CD4-positive, CD25-positive, alpha-beta regulatory T cell (primary cell): Measurements from ENCODE around the gene MLKL. TPM values are rescaled to one million over a fixed set of nuclear protein-coding genes. Genes with fewer than 3 reads are reported as not detected.
"Not testable (repeated sequence)": the region's sequence is repeated elsewhere in the genome, so short reads cannot be mapped to it uniquely, and the experiment has no call there.

ENCODE experiments used
- ATAC-seq, 2 donors: fragments of 150-1000 bp; cut with Tn5 transposase; one replicate each; pipeline ENCODE4 v1.10.0; 2021; ENCODE audit warnings: low read depth in 2 of 2, moderate number of reproducible peaks in 2 of 2, moderate library complexity in 1 of 2
- DNase-seq, 3 donors: peaks; one replicate each; pipeline versions ENCODE4 v3.0.0 to v3.0.0-alpha.2; 2012 to 2022; ENCODE audit warnings: mixed read lengths in 1 of 3
- H3K27ac ChIP-seq: one replicate; pipeline ENCODE4 v1.7.0; 2013; ENCODE audit warnings: mild to moderate bottlenecking, low read length; ENCODE audit not compliant: insufficient read depth, poor library complexity, severe bottlenecking
- H3K27me3 ChIP-seq: one replicate; pipeline ENCODE4 v1.7.0; 2013; ENCODE audit warnings: low read length; ENCODE audit not compliant: control insufficient read depth, insufficient read depth
- H3K36me3 ChIP-seq: one replicate; pipeline ENCODE4 v1.7.0; 2013; ENCODE audit warnings: mild to moderate bottlenecking, low read length, moderate library complexity; ENCODE audit not compliant: control insufficient read depth, insufficient read depth
- H3K4me1 ChIP-seq: 2 replicates; pipeline ENCODE4 v1.7.0; 2013; ENCODE audit warnings: mild to moderate bottlenecking, low read length; ENCODE audit not compliant: insufficient read depth, control insufficient read depth, poor library complexity, severe bottlenecking
- H3K4me3 ChIP-seq: one replicate; pipeline ENCODE4 v1.7.0; 2013; ENCODE audit warnings: low read depth, mild to moderate bottlenecking, low read length, moderate library complexity
- H3K9me3 ChIP-seq, 2 experiments: 1 replicate in 1 of 2; 2 replicates in 1 of 2; pipeline ENCODE4 v1.7.0; 2013; ENCODE audit warnings: low read length in 2 of 2, mild to moderate bottlenecking in 1 of 2, moderate library complexity in 1 of 2; ENCODE audit not compliant: control insufficient read depth in 2 of 2
- H3K27ac Mint-ChIP-seq, 3 donors: one replicate each; pipeline ENCODE4 v1.8.0; 2020 to 2022; ENCODE audit warnings: mild to moderate bottlenecking in 3 of 3, mixed read lengths in 3 of 3, moderate library complexity in 2 of 3
- H3K27me3 Mint-ChIP-seq: one replicate; pipeline ENCODE4 v1.8.0; 2022; ENCODE audit warnings: mild to moderate bottlenecking, mixed read lengths
- H3K36me3 Mint-ChIP-seq: one replicate; pipeline ENCODE4 v1.8.0; 2020; ENCODE audit warnings: mixed read lengths
- H3K4me1 Mint-ChIP-seq, 4 donors: one replicate each; pipeline ENCODE4 v1.8.0; 2020 to 2022; ENCODE audit warnings: mixed read lengths in 4 of 4, mild to moderate bottlenecking in 1 of 4
- H3K4me3 Mint-ChIP-seq, 4 donors: one replicate each; pipeline ENCODE4 v1.8.0; 2020 to 2022; ENCODE audit warnings: mild to moderate bottlenecking in 4 of 4, mixed read lengths in 4 of 4, moderate library complexity in 3 of 4
- H3K9me3 Mint-ChIP-seq, 7 donors: one replicate each; pipeline ENCODE4 v1.8.0; 2020 to 2022; ENCODE audit warnings: mixed read lengths in 7 of 7, mild to moderate bottlenecking in 3 of 7, moderate library complexity in 2 of 7
- polyA plus RNA-seq, 4 donors: library from polyadenylated mRNA; unstranded; fragments of 300-500 nt; fragmentation: Illumina TruSeq; gene quantifications; one replicate each; pipeline ENCODE4 v1.2.3, GENCODE V29; 2021
- total RNA-seq: library from RNA; stranded (reverse); gene quantifications from one replicate; pipeline ENCODE4 v1.2.3, GENCODE V29; 2022

MLKL gene
- total and polyA plus RNA-seq, 5 donors from 2014 or later: 15.6 to 50.0 (median 21.3) TPM

DNA sequence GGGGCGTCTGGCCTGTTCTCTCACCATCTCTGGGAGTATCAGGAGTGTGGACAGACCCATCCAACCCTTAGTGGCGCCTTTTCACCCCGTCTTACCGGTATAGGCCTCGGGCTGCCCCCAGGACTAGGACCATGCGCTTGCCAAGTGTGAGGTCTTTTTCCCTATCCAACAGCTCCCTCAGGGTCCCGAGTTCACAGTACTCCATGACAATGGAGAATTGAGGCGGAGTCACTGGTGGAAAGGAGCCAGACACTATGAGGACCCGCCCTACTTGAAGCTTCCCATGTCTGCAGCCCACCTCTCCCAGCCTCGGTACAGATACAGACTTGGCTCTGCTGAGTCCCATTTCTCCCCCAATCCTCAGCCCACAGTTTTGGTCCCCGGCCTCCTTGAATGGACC, 18.1 kb downstream of the MLKL start:
- H3K36me3 ChIP-seq: peaks cover 84% of the 10 kb centered on the region
- H3K27me3 ChIP-seq: no peaks in the 10 kb centered on the region
- no peak overlapping the region for H3K4me3 ChIP-seq
- no peak overlapping the region for H3K4me3 Mint-ChIP-seq
- peaks cover 0 to 5% (median 2%) of the 10 kb centered on the region in 4 donors for H3K4me1 Mint-ChIP-seq
- ATAC-seq (no peak), DNase-seq (no peak)
- H3K27ac ChIP-seq: no peak overlapping the region
- H3K4me1 ChIP-seq: no peaks in the 10 kb centered on the region
- H3K27ac Mint-ChIP-seq: peak overlapping the region in 2 of 3 donors; percentile 41 to 66
- H3K9me3 ChIP-seq: no peaks in the 10 kb centered on the region
- no peaks in the 10 kb centered on the region for H3K27me3 Mint-ChIP-seq
- peaks cover 0 to 2% (median 0%) of the 10 kb centered on the region in 7 donors for H3K9me3 Mint-ChIP-seq
- peaks cover 28% of the 10 kb centered on the region for H3K36me3 Mint-ChIP-seq

DNA sequence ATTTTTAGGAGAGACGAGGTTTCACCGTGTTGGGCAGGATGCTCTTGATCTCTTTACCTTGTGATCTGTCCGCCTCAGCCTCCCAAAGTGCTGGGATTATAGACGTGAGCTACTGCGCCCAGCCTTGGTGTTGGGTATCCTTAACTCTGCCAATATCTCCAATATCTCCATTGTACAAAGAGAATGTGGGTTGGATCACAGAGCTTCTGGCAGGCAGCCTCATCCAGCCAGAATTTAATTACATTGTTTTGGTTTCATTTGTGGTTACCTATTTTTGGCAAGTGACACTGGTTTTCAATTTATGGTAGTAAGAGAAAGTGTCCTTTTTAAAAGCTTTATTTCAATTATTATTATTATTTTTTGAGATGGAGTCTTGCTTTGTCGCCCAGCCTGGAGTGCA, 20.0 kb downstream of the MLKL start:
- ATAC-seq: no peak
- H3K27me3 ChIP-seq: no peaks in the 10 kb centered on the region
- H3K9me3 ChIP-seq: no peaks in the 10 kb centered on the region
- H3K36me3 Mint-ChIP-seq: peaks cover 35% of the 10 kb centered on the region
- no peak overlapping the region for H3K4me3 ChIP-seq
- H3K4me3 Mint-ChIP-seq: no peak overlapping the region
- H3K27me3 Mint-ChIP-seq: no peaks in the 10 kb centered on the region
- no peak overlapping the region for H3K27ac ChIP-seq
- H3K9me3 Mint-ChIP-seq: peaks cover 0 to 2% (median 0%) of the 10 kb centered on the region in 7 donors
- peaks cover 80% of the 10 kb centered on the region for H3K36me3 ChIP-seq
- no peaks in the 10 kb centered on the region for H3K4me1 ChIP-seq
- H3K4me1 Mint-ChIP-seq: peaks cover 0 to 3% (median 2%) of the 10 kb centered on the region in 4 donors
- no peak overlapping the region for H3K27ac Mint-ChIP-seq
- DNase-seq: no peak

DNA sequence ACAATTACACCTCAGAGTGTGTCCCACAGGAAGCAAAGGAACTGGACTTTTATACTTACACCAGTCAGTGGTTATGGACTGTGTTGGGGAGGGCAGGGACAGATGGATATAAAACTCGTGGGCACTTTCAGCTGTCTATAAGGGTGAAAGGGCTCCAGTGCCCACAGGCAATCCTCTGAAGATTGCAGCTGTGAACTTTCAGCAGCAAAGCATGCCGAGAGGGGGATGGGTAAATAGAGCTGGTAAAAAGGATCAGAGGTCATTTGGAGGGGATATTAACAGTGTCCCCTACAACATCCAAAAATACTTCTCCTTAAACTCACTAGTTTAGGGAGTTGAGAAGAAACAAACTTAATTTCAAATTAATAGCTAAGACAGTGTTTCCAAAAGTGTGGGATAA, 20.7 kb downstream of the MLKL start:
- DNase-seq: no peak
- Histone ChIP-seq H3K27ac (no peak overlapping the region), H3K9me3 (no peaks in the 10 kb centered on the region), H3K27me3 (no peaks in the 10 kb centered on the region), H3K4me1 (no peaks in the 10 kb centered on the region), H3K36me3 (peaks cover 80% of the 10 kb centered on the region), H3K4me3 (no peak overlapping the region)
- Mint-ChIP-seq H3K36me3 (peaks cover 38% of the 10 kb centered on the region), H3K27me3 (no peaks in the 10 kb centered on the region), H3K4me3 (no peak overlapping the region), H3K27ac (peak overlapping the region in 1 of 3 donors; percentile 87), H3K9me3 (peaks cover 0 to 2% (median 0%) of the 10 kb centered on the region in 7 donors), H3K4me1 (peaks cover 0 to 3% (median 2%) of the 10 kb centered on the region in 4 donors)
- ATAC-seq: no peak

DNA sequence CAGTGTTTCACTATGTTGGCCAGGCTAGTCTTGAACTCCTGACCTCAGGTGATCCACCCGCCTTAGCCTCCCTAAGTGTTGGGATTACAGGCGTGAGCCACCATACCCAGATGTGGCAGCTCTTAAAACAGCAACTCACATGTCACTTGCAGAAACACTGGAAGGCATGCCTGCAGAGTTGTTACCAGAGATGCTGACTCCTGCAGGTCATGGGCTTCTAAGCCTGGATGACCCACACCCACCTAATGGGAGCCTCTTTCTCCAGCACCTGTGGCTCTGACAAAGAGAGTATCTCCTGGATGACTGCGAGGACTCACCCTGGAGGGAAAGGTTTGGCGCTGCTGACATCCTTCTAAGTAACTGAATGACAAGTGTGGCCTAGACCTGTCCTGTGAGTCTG, 22.8 kb downstream of the MLKL start:
- Mint-ChIP-seq H3K27ac (peak overlapping the region in 1 of 3 donors; percentile 66), H3K36me3 (peaks cover 48% of the 10 kb centered on the region), H3K9me3 (peaks cover 0 to 2% (median 0%) of the 10 kb centered on the region in 7 donors), H3K4me1 (peaks cover 0 to 3% (median 2%) of the 10 kb centered on the region in 4 donors), H3K27me3 (no peaks in the 10 kb centered on the region), H3K4me3 (no peak overlapping the region)
- Histone ChIP-seq H3K27ac (no peak overlapping the region), H3K36me3 (peaks cover 83% of the 10 kb centered on the region), H3K9me3 (no peaks in the 10 kb centered on the region), H3K27me3 (no peaks in the 10 kb centered on the region), H3K4me3 (no peak overlapping the region), H3K4me1 (no peaks in the 10 kb centered on the region)
- ATAC-seq: no peak
- DNase-seq: no peak

DNA sequence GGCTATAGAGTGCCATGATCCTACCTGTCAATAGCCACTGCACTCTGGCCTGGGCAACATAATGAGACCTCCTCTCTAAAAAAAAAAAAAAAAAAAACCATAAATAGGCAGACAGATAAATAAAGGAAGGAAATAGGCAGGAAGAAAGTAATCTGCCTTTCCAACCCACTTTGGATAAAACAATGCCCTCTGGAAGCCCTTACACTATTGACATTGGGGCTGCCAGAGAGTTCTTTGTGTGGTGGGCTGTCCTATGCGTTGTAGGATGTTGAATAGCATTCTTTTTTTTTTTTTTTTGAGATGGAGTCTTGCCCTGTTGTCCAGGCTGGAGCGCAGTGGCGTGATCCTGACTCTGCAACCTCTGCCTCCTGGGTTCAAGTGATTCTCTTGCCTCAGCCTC, 26.8 kb downstream of the MLKL start:
- peaks cover 0 to 2% (median 0%) of the 10 kb centered on the region in 7 donors for H3K9me3 Mint-ChIP-seq
- no peak overlapping the region for H3K27ac ChIP-seq
- ATAC-seq (no peak), DNase-seq (no peak)
- H3K27me3 Mint-ChIP-seq: no peaks in the 10 kb centered on the region
- no peaks in the 10 kb centered on the region for H3K9me3 ChIP-seq
- H3K4me3 ChIP-seq: no peak overlapping the region
- H3K36me3 ChIP-seq: peaks cover 61% of the 10 kb centered on the region
- no peaks in the 10 kb centered on the region for H3K27me3 ChIP-seq
- no peaks in the 10 kb centered on the region for H3K4me1 ChIP-seq
- H3K36me3 Mint-ChIP-seq: peaks cover 44% of the 10 kb centered on the region
- H3K4me1 Mint-ChIP-seq: no peaks in the 10 kb centered on the region
- peak overlapping the region in 1 of 3 donors; percentile 61 for H3K27ac Mint-ChIP-seq
- H3K4me3 Mint-ChIP-seq: no peak overlapping the region

DNA sequence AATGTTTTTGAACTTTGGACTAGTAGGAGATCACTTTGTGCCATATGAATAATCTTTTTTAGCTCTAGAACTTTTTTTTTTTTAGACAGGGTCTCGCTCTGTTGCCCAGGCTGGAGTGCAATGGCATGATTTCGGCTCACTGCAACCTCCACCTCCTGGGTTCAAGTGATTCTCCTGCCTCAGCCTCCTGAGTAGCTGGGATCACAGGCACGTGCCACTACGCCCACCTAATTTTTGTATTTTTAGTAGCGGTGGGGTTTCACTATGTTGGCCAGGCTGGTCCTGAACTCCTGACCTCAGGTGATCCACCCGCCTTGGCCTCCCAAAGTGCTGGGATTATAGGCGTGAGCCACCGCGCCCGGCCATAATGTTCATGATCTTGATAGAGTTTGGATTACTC, 31.8 kb downstream of the MLKL start:
- H3K4me1 ChIP-seq: peaks cover 25% of the 10 kb centered on the region
- not testable (repeated sequence) for H3K9me3 Mint-ChIP-seq, H3K9me3 ChIP-seq, DNase-seq, H3K27me3 Mint-ChIP-seq, H3K27me3 ChIP-seq, H3K27ac Mint-ChIP-seq, H3K4me3 ChIP-seq, ATAC-seq, H3K27ac ChIP-seq
- H3K36me3 ChIP-seq: peaks cover 37% of the 10 kb centered on the region
- H3K4me3 Mint-ChIP-seq: peak overlapping the region in 2 of 4 donors; percentile 65 to 96
- H3K4me1 Mint-ChIP-seq: peaks cover 7 to 33% (median 17%) of the 10 kb centered on the region in 4 donors
- H3K36me3 Mint-ChIP-seq: peaks cover 29% of the 10 kb centered on the region

DNA sequence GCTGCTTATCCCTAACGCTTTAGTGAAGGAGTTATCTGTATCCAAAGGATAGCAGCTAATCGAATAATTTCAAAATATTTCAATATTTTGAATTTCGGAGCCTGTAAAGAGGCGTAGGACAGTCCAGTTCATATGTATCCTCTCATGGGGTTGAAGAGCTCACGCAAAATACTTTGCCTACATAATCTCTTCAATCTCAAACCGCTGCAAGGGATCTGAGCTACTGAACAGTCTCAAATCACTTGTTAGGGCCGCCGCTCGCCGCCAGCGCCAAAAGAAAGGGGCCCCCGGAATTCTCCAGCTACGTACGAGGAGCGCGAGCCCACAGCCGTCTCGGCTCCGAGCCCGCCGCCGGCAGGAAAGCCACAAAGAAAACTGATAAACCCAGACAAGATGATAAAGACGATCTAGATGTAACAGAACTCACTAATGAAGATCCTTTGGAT, 33.4 kb downstream of the MLKL start:
- Histone ChIP-seq H3K4me3 (peak overlapping the region; percentile 99), H3K27ac (no peak overlapping the region), H3K4me1 (peaks cover 37% of the 10 kb centered on the region), H3K9me3 (no peaks in the 10 kb centered on the region), H3K36me3 (peaks cover 37% of the 10 kb centered on the region), H3K27me3 (no peaks in the 10 kb centered on the region)
- H3K9me3 Mint-ChIP-seq: no peaks in the 10 kb centered on the region
- H3K36me3 Mint-ChIP-seq: peaks cover 30% of the 10 kb centered on the region
- H3K27ac Mint-ChIP-seq: peak overlapping the region in 2 of 3 donors; percentile 31 to 94
- peak overlapping the region; percentile 94 to 98 (median 97) for H3K4me3 Mint-ChIP-seq
- H3K27me3 Mint-ChIP-seq: no peaks in the 10 kb centered on the region
- ATAC-seq (no peak), DNase-seq (peak in 1 of 3 donors; percentile 47)
- peaks cover 11 to 49% (median 29%) of the 10 kb centered on the region in 4 donors for H3K4me1 Mint-ChIP-seq
